T47D (cell line): ENCODE measurements around the gene PATZ1.

ENCODE experiments used
- DNase-seq, 2 experiments: peaks; one replicate each; pipeline versions ENCODE4 v3.0.0 to v3.0.0-alpha.2; 2011 to 2012; ENCODE audit warnings: low read depth in 1 of 2, low spot score in 1 of 2
- JUND ChIP-seq: IDR thresholded peaks from 2 replicates; pipeline ENCODE4 v1.6.1; 2012; ENCODE audit warnings: low read depth
- in situ Hi-C: cut with HindIII; loops from 2 replicates; pipeline ENCODE4 v1.10.0; 2016; ENCODE audit warnings: low sequenced_read_pairs, low pct_unique_long_range_greater_than_20kb

The PATZ1 gene

DNA sequence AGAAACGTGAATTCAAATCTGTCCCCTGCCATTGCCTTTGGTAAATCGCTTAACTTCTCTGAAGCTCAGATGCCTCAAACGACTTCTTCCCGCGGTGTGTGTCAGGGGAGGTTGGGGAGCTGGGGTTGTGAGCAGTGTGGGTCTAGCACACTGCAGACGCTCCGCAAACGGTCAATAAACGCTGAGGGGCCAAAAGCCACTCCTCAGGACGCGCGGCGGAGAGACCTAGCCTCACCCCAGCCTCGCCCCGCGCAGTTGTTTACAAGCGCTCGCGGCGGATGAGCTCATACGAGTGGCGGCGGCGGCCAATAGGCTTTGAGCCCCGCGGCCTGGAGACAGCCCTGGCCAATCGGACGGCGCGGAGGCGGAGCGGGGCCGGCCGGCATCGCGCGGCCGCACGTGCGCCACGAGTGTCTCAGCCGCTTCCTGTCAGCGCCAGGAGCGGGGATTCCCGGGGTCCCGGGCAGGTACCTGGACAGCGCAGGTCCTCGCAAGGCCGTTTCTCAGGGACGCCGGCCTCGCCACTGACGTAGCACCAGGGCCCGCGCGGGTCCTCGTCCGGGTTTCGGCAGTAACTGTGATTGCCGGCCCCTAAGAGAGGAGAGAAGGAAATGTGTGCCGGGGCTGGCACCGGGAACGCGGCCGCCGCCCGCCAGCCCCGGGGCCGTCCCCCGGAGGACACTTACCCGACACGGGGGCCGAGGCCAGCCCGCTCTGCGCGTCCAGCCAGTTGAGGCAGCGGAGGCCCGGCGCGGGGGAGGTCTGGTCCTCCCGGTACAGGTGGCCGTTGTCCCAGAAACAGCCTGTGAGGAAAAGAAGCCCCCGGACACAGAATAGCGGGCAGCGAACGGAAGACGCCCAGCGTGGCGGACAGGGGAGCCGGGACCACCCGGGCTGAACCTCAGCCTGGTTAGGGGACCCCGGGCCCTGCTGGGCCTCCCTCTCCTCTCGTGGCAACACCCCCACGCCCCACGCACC is 55.4 kb downstream of the PATZ1 start:
- DNase-seq, result peak; percentile 90 to 91
- TF ChIP-seq JUND, result no peak
- in situ Hi-C loops, result no loop called here

DNA sequence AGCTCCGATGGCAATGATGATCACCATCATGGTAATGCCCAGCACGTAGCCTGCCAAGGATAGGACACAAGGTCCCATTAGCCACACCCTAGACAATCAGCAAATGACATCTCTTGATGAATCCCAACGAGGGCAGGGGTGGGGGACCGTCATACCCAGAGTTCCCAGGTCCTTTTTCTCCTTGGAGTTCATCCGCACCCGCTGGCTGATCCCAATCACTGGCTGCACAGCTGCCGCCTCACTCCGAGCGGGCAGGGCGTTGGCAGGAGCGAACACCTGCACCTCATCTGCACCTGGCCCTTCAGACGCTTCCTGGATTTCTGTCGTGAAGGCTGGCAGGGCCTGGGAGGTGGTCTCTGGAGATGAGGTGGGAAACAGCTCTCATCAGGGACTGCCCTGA is 56.8 kb downstream of the PATZ1 start:
- in situ Hi-C loops, result no loop called here
- TF ChIP-seq JUND, result no peak
- no peak for DNase-seq

DNA sequence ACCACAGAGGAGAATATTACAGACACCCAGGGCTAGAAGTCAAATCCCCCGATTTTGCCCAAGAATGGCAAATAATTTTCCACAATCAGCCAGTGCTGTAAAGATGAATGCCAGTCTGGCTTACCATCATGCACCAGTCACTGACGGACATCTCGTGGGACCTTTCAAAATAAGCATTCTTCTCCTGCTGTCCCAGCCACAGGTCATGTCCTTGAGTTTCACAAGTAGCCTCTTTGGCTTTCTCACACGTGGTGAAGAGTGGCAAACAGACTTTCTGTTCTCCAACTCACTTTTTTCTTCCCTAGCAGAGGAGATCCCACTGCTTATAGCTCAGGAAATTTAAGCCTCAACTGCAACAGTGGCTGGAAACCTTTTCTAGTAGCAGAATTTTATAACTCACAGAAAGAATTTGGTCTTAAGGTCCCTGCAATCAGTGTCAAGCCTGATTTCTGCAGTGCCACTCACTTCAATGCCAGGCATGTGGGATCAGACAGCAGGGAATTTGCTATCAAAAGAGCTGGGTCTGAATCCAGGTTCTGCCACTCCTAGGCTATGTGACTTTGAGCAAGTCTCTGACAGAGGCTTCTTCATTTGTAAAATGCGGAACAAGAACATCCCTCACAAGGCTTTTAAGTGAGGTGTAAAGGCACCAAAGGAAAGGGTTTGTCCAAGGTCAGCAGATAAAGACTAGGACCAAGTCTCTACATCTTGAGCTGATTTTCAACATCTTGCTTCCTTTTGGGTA is 57.5 kb downstream of the PATZ1 start:
- TF ChIP-seq JUND, result no peak
- in situ Hi-C loops, result no loop called here
- no peak for DNase-seq

DNA sequence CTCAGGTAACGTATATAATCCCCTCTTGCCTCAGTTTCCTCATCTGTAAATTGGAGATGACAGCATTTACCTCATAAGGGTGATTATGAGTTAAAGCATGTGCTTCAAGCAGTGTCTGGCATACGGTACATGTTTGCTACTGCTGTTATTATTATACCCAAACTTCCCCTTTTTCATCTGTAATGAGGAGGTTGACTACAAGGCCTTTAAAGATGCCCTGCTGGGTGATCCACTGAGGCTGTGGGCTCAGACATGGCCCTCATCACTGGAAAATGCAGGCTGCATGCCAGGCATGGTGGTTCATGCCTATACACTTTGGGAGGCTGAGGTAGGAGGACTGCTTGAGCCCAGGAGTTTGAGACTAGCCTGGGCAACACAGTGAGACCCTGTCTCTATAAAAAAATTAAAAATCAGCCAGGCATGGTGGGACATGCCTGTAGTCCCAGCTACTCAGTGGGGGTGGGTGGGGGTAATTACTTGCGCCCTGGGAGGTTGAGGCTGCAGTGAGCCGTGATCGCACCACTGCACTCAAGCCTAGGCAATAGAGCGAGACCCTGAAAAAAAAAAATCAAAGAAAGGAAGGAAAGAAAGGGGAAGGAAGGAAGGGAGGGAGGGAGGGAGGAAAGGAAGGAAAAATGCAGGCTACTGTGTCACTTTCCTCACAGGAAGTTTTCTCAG is 58.2 kb downstream of the PATZ1 start:
- no peak for TF ChIP-seq JUND
- DNase-seq, result no peak
- in situ Hi-C loops, result no loop called here

DNA sequence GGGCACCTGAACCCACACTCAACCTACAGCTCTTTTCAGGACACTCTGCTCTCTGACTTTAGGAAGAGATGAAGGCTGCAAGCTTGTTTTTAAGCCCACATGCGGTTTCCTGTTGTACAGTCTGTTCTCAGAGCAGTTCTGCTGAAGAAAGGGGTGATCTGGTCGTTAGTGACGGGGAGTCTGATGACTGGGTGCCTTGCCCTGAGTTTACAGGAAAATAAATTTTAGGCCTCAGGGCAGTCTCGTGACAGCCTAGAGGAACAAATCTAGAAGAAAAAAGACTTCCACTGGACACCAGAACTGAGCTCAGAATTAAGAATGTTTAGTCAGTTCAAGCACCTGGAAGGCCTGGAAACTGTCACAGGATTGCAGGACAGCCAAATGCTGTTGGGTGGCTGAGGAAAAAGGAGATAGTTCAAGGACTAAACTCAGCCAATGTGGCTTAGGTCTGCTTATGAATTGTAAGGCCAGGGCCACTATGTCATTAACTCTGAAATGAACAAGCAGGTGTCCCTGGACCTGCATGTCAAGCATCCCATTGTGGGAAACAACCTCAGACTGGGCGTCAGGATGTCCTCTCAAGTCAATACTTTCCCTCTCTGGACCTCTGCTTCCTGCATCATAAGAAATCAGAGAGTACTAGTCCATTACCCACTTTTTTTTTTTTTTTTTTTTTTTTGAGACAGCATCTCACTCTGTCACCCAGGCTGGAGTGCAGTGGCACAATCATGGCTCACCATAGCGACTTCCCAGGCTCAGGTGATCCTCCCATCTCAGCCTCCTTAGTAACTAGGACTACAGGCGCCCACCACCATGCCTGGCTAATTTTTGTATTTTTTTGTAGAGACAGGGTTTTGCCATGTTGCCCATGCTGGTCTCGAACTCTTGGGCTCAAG is 59.5 kb downstream of the PATZ1 start:
- no peak for TF ChIP-seq JUND
- in situ Hi-C loops, result no loop called here
- no peak for DNase-seq

DNA sequence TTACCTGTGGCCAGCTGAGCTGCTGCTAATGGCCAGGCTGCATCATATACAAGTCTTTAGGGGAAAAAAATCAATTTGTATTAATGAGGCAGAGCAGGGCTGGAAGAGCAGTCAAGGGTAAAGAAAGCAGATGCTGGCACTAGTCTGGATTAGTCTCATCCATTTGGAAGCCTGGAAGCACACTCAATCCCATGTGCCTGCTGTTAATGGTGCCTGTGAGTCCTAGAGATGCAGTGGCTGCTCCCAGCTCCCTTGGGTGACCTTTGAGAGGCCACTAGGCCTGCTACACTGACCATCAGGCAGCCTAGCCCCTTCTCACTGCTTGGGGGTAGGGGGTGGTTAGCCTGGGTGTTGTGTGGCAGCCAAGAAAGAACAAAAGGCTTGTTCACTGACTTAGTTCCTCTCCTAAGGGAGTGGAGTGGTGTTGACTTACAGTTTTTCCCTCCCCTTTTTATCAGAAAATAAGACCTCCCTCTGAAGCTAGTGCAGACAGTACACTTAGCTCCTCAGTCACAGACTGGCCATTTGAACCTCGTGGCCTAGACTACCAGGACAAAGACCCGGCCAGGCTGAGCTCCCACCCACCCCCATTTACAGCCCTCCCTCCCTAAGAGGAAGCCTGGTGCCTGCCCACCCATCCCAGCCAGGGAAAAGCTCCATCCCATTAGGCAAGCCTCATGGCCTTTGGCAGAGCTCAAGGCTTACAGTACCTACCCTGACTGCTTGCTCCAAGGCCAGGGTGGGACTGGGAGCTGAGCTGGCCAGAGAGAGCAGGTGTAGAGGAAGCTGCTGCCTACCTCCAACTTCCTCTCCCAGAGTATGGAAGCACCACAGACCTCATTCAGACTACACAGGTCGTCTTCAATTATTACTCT is 61.6 kb downstream of the PATZ1 start:
- in situ Hi-C loops, result no loop called here

DNA sequence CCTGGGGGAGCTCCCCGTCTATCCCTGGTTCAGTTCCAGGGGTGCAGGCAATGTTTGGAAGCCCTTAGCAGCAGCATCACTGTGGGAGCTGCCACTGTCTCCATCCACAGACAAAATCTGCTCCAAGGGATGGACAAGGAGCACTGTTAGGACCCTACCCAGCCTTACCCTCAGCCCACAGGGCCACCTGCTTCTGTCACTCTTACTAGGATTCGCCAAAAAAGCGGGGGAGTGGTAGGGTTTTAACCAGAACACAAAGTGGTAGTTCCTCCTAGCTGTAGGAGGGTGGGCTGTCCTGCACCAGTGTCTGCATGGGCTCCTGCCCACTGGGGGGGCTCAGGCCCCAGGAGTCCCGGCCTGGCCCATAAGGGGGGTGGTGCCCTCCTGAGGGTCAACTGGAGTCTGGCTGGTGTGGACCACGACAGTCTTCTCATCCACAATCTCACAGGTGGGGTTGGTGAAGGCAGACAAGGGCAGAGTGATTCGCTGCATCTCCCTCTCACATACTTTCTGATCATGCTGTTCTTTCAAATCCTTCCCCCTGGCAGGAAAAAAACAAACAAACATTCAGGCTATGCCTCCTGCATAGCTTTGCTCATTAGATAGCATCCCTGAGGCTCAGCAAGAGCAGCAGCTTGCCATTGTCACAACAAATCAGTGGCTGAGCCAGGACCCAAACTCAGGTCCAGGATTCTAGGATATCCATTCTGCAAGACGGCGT is 63.2 kb downstream of the PATZ1 start:
- no peak for DNase-seq
- TF ChIP-seq JUND, result no peak
- in situ Hi-C loops, result no loop called here

More for the DNA sequence above, 61.6 kb downstream of the PATZ1 start:
- TF ChIP-seq JUND, result no peak
- DNase-seq, result no peak

DNA sequence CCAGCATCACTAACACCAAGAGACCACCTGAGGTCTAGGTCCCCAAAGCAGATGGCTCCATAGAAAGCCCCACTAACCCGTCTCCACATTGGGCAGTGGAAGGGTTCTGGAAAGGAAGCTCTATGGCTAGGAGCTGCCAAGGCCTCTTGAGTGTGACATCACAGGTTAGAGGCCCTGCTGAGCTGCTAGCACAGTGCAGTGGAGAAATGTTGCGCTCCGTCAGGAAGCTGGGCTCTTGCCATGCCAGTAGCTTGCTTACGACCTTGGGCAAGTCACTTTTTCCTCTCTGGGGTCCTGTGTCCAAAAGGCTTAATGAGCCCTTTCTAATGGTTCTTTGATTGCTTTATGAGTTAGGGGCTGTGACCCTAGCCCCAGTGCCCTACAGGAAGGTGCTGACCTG is 64.4 kb downstream of the PATZ1 start:
- TF ChIP-seq JUND, result no peak
- in situ Hi-C loops, result no loop called here
- no peak for DNase-seq

DNA sequence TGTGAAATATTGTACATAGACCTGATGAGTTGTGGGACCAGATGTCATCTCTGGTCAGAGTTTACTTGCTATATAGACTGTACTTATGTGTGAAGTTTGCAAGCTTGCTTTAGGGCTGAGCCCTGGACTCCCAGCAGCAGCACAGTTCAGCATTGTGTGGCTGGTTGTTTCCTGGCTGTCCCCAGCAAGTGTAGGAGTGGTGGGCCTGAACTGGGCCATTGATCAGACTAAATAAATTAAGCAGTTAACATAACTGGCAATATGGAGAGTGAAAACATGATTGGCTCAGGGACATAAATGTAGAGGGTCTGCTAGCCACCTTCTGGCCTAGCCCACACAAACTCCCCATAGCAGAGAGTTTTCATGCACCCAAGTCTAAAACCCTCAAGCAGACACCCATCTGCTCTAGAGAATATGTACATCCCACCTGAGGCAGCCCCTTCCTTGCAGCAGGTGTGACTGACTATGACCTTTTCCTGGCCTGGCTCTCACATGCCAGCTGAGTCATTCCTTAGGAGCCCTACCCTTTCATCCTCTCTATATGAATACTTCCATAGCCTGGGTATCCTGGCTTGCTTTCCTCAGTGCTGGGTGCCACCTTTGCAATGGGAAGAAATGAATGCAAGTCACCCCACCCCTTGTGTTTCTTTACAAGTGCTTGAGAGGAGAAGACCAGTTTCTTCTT is 66.2 kb downstream of the PATZ1 start:
- TF ChIP-seq JUND, result no peak
- in situ Hi-C loops, result no loop called here
- DNase-seq, result no peak

DNA sequence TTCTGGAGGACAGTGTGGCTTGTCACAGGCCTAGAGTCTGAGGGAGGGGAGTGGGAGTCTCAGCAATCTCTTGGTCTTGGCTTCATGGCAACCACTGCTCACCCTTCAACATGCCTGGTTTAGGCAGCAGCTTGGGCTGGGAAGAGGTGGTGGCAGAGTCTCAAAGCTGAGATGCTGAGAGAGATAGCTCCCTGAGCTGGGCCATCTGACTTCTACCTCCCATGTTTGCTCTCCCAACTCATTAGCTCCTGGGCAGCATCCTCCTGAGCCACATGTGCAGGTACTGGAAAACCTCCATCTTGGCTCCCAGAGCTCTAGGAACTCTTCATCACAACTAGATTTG is 66.8 kb downstream of the PATZ1 start:
- in situ Hi-C loops, result no loop called here
- no peak for TF ChIP-seq JUND
- no peak for DNase-seq
